Suprapubic skin (tissue), 4 donors: ENCODE measurements around the gene KIZ. TPM values are rescaled to one million over a fixed set of nuclear protein-coding genes. Genes with fewer than 3 reads are reported as not detected.

Experiments used
- DNase-seq, 2 donors: peaks; one replicate each; pipeline ENCODE4 v3.0.0-alpha.2; 2019; ENCODE audit warnings: low spot score in 2 of 2
- H3K27ac ChIP-seq: fragments of 200-600 bp; sonication (generic); one replicate; pipeline ENCODE4 v1.5.1; 2019
- H3K27me3 ChIP-seq: fragments of 200-600 bp; sonication (generic); one replicate; pipeline ENCODE4 v1.5.1; 2019
- H3K36me3 ChIP-seq: fragments of 200-600 bp; sonication (generic); one replicate; pipeline ENCODE4 v1.5.1; 2019
- H3K4me1 ChIP-seq: fragments of 200-600 bp; sonication (generic); one replicate; pipeline ENCODE4 v1.5.1; 2019
- H3K4me3 ChIP-seq: fragments of 200-600 bp; sonication (generic); one replicate; pipeline ENCODE4 v1.5.1; 2019; ENCODE audit warnings: mild to moderate bottlenecking
- H3K9me3 ChIP-seq: fragments of 200-600 bp; sonication (generic); one replicate; pipeline ENCODE4 v1.5.1; 2019
- CTCF ChIP-seq, 2 donors: fragments of 200-600 bp in 1 of 2; fragments of 450-650 bp in 1 of 2; sonication (generic) in 1 of 2; IDR thresholded peaks; one replicate each; pipeline ENCODE4 v1.5.1; 2016 to 2019; ENCODE audit warnings: antibody characterized with exemption in 2 of 2, mild to moderate bottlenecking in 1 of 2, moderate library complexity in 1 of 2
- EP300 ChIP-seq: sonication (generic); formaldehyde crosslinking; IDR thresholded peaks from one replicate; pipeline ENCODE4 v1.6.1; 2017; ENCODE audit warnings: antibody characterized with exemption
- POLR2A ChIP-seq, 2 donors: fragments of 450-650 bp; IDR thresholded peaks; one replicate each; pipeline ENCODE4 v1.6.1; 2017; ENCODE audit warnings: antibody characterized with exemption in 2 of 2, mild to moderate bottlenecking in 2 of 2, moderate library complexity in 2 of 2
- POLR2AphosphoS5 ChIP-seq, 3 donors: sonication (generic); formaldehyde crosslinking; IDR thresholded peaks; one replicate each; pipeline ENCODE4 v1.6.1; 2017; ENCODE audit warnings: antibody characterized with exemption in 3 of 3
- WGBS: methylation state at CpG from one replicate; pipeline ENCODE4 v1.1.5; 2018; 5-methylcytosine and 5-hydroxymethylcytosine counted together
- total RNA-seq, 4 donors: library from RNA; depleted of rRNA; stranded (reverse); fragments of >200 nt; gene quantifications; one replicate each; pipeline ENCODE4 v1.1.0, GENCODE V29; 2016

The KIZ gene
- total RNA-seq, 4 donors from 2014 or later, result 14.7 to 43.0 (median 34.0) TPM

- no peaks in the 10 kb centered on the region for H3K9me3 ChIP-seq
- no peak for DNase-seq
- H3K36me3 ChIP-seq, result no peaks in the 10 kb centered on the region
- no peak overlapping the region for H3K4me3 ChIP-seq
- TF ChIP-seq EP300 (no peak), CTCF (IDR thresholded peaks at IDR 0.05) (no peak), POLR2AphosphoS5 (IDR thresholded peaks at IDR 0.05) (no peak), POLR2A (IDR thresholded peaks at IDR 0.05) (no peak)
- H3K27ac ChIP-seq, result no peak overlapping the region
- no peaks in the 10 kb centered on the region for H3K4me1 ChIP-seq
- no peaks in the 10 kb centered on the region for H3K27me3 ChIP-seq
- no CpG with 5 or more reads among the region's 5 CpGs for WGBS
These were observed 140.3 kb downstream of the KIZ start for GRCh38 chr20:21266191-21266536.

GRCh38 chr20:21269772-21270171 is 143.9 kb downstream of the KIZ start:
- Histone ChIP-seq H3K27ac (no peak overlapping the region), H3K27me3 (peaks cover 12% of the 10 kb centered on the region), H3K36me3 (no peaks in the 10 kb centered on the region), H3K9me3 (no peaks in the 10 kb centered on the region), H3K4me3 (no peak overlapping the region), H3K4me1 (no peaks in the 10 kb centered on the region)
- WGBS, result 67% methylated on average over 2 of the region's 2 CpGs
- TF ChIP-seq POLR2A (IDR thresholded peaks at IDR 0.05) (no peak), POLR2AphosphoS5 (IDR thresholded peaks at IDR 0.05) (no peak), EP300 (no peak), CTCF (IDR thresholded peaks at IDR 0.05) (no peak)
- DNase-seq, result no peak

- Histone ChIP-seq H3K4me3 (no peak overlapping the region), H3K27ac (no peak overlapping the region), H3K4me1 (no peaks in the 10 kb centered on the region), H3K27me3 (peaks cover 12% of the 10 kb centered on the region), H3K36me3 (no peaks in the 10 kb centered on the region), H3K9me3 (no peaks in the 10 kb centered on the region)
- WGBS, result 86% methylated on average over 8 of the region's 8 CpGs
- TF ChIP-seq CTCF (IDR thresholded peaks at IDR 0.05), result no peak
- DNase-seq, result no peak
These were observed 144.9 kb downstream of the KIZ start for GRCh38 chr20:21270806-21271205.

GRCh38 chr20:21272279-21272678 is 146.4 kb downstream of the KIZ start:
- H3K4me1 ChIP-seq, result no peaks in the 10 kb centered on the region
- H3K36me3 ChIP-seq, result no peaks in the 10 kb centered on the region
- TF ChIP-seq EP300, result no peak
- no peak for TF ChIP-seq CTCF (IDR thresholded peaks at IDR 0.05)
- TF ChIP-seq POLR2A (IDR thresholded peaks at IDR 0.05), result no peak
- no peak for TF ChIP-seq POLR2AphosphoS5 (IDR thresholded peaks at IDR 0.05)
- H3K27me3 ChIP-seq, result peaks cover 12% of the 10 kb centered on the region
- no peak overlapping the region for H3K4me3 ChIP-seq
- no peak overlapping the region for H3K27ac ChIP-seq
- no peak for DNase-seq
- H3K9me3 ChIP-seq, result no peaks in the 10 kb centered on the region

- Histone ChIP-seq H3K27me3 (peaks cover 12% of the 10 kb centered on the region), H3K27ac (no peak overlapping the region), H3K36me3 (no peaks in the 10 kb centered on the region), H3K4me1 (no peaks in the 10 kb centered on the region), H3K9me3 (no peaks in the 10 kb centered on the region), H3K4me3 (no peak overlapping the region)
- no peak for TF ChIP-seq POLR2A (IDR thresholded peaks at IDR 0.05)
- no peak for TF ChIP-seq EP300
- no peak for TF ChIP-seq POLR2AphosphoS5 (IDR thresholded peaks at IDR 0.05)
- TF ChIP-seq CTCF (IDR thresholded peaks at IDR 0.05), result no peak
- 89% methylated on average over 3 of the region's 3 CpGs for WGBS
- DNase-seq, result no peak
These were observed 146.8 kb downstream of the KIZ start for GRCh38 chr20:21272679-21273078.
